Upper lobe of left lung (tissue), 4 donors: ENCODE results near the gene ADGRD2.

ENCODE experiments used
- CTCF ChIP-seq, 6 experiments: fragments of 450-650 bp in 4 of 6; fragments of 200-600 bp in 2 of 6; sonication (generic) in 2 of 6; IDR thresholded peaks; one replicate each; pipeline ENCODE4 v1.5.1; 2016 to 2019; ENCODE audit warnings: antibody characterized with exemption in 6 of 6
- EP300 ChIP-seq, 4 donors: sonication (generic); formaldehyde crosslinking; IDR thresholded peaks; one replicate each; pipeline ENCODE4 v1.5.1; 2017; ENCODE audit warnings: antibody characterized with exemption in 4 of 4, control low read depth in 2 of 4
- POLR2A ChIP-seq, 4 donors: fragments of 450-650 bp; IDR thresholded peaks; one replicate each; pipeline ENCODE4 v1.5.1; 2016 to 2017; ENCODE audit warnings: antibody characterized with exemption in 4 of 4, mild to moderate bottlenecking in 2 of 4
- POLR2AphosphoS5 ChIP-seq, 2 donors: sonication (generic); formaldehyde crosslinking; IDR thresholded peaks; one replicate each; pipeline ENCODE4 v1.5.1; 2017; ENCODE audit warnings: antibody characterized with exemption in 2 of 2

DNA sequence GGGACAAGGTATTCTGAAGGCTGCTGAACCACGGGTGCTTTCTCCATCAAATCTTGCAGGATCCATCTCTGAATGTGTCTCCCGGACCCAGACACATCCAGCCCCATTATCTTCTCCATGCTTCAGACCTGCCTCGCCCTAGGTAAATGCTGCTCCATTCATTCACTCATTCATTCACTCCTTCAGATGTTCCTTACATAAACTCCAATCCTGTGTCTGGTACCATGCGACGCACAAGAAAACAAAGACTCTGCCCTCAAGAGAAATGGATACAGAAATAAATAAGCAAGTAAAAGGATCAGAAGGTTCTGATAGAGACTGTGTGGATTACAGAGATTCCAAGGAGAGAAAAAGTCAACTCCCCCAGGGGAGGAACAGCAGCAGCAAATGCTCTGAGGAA is 27.1 kb upstream of the ADGRD2 start:
- TF ChIP-seq CTCF (IDR thresholded peaks at IDR 0.05) (no peak), POLR2A (IDR thresholded peaks at IDR 0.05) (no peak), POLR2AphosphoS5 (IDR thresholded peaks at IDR 0.05) (no peak), EP300 (IDR thresholded peaks at IDR 0.05) (no peak)
